KOPT-K1 (cell line): ENCODE data around the gene HHEX.
"Not testable (repeated sequence)": the region's sequence is repeated elsewhere in the genome, so short reads cannot be mapped to it uniquely, and the experiment has no call there.

ENCODE experiments used
- H3K27ac ChIP-seq: fragments of 200-600 bp; sonication (generic); 2 replicates; pipeline ENCODE4 v1.5.1; 2016; ENCODE audit warnings: antibody characterized with exemption, mild to moderate bottlenecking, low read depth, low read length; ENCODE audit not compliant: poor library complexity, severe bottlenecking
- H3K36me3 ChIP-seq: fragments of 200-600 bp; sonication (generic); 2 replicates; pipeline ENCODE4 v1.5.1; 2017; ENCODE audit warnings: antibody characterized with exemption, mild to moderate bottlenecking, low read length, moderate library complexity; ENCODE audit not compliant: insufficient read depth
- H3K9me3 ChIP-seq: fragments of 200-600 bp; sonication (generic); 2 replicates; pipeline ENCODE4 v1.5.1; 2017; ENCODE audit warnings: antibody characterized with exemption, low read length, mild to moderate bottlenecking; ENCODE audit not compliant: insufficient read depth, poor library complexity, severe bottlenecking

Gene HHEX

GRCh38 chr10:92689663-92690210 lies at the start of gene HHEX:
TSS of gene HHEX (plus strand) at chr10:92689955. CDS start at chr10:92689987, 32 bp downstream.
- H3K9me3 ChIP-seq, result peaks cover 19% of the 10 kb centered on the region
- no peaks in the 10 kb centered on the region for H3K36me3 ChIP-seq
- no peak within 1 kb of the TSS for H3K27ac ChIP-seq

GRCh38 chr10:92640107-92640506 lies 49.6 kb upstream of the HHEX start:
- Histone ChIP-seq H3K9me3 (no peaks in the 10 kb centered on the region), H3K27ac (no peak overlapping the region), H3K36me3 (peaks cover 99% of the 10 kb centered on the region)

GRCh38 chr10:92641492-92641891 lies 48.3 kb upstream of the HHEX start:
- no peak overlapping the region for H3K27ac ChIP-seq
- H3K36me3 ChIP-seq, result peaks cover 99% of the 10 kb centered on the region
- no peaks in the 10 kb centered on the region for H3K9me3 ChIP-seq

- peaks cover 99% of the 10 kb centered on the region for H3K36me3 ChIP-seq
Observed at GRCh38 chr10:92644921-92645320, 44.8 kb upstream of the HHEX start.

GRCh38 chr10:92650864-92651263 lies 38.9 kb upstream of the HHEX start:
- not testable (repeated sequence) for H3K27ac ChIP-seq, H3K9me3 ChIP-seq
- peaks cover 100% of the 10 kb centered on the region for H3K36me3 ChIP-seq

More at GRCh38 chr10:92644921-92645320, 44.8 kb upstream of the HHEX start:
- no peaks in the 10 kb centered on the region for H3K9me3 ChIP-seq
- H3K27ac ChIP-seq, result no peak overlapping the region

- Histone ChIP-seq H3K27ac (no peak overlapping the region), H3K9me3 (no peaks in the 10 kb centered on the region), H3K36me3 (peaks cover 64% of the 10 kb centered on the region)
Observed at GRCh38 chr10:92655426-92655825, 34.3 kb upstream of the HHEX start.

- no peaks in the 10 kb centered on the region for H3K9me3 ChIP-seq
- peaks cover 54% of the 10 kb centered on the region for H3K36me3 ChIP-seq
- H3K27ac ChIP-seq, result no peak overlapping the region
Observed at GRCh38 chr10:92656266-92656961, 33.3 kb upstream of the HHEX start.

GRCh38 chr10:92657024-92657423 lies 32.7 kb upstream of the HHEX start:
- Histone ChIP-seq H3K27ac (no peak overlapping the region), H3K36me3 (peaks cover 48% of the 10 kb centered on the region), H3K9me3 (no peaks in the 10 kb centered on the region)

GRCh38 chr10:92662848-92663247 lies 26.9 kb upstream of the HHEX start:
- H3K27ac ChIP-seq, result no peak overlapping the region
- H3K9me3 ChIP-seq, result peaks cover 16% of the 10 kb centered on the region
- H3K36me3 ChIP-seq, result no peaks in the 10 kb centered on the region

GRCh38 chr10:92664322-92664721 lies 25.4 kb upstream of the HHEX start:
- Histone ChIP-seq H3K27ac (no peak overlapping the region), H3K9me3 (peaks cover 16% of the 10 kb centered on the region), H3K36me3 (no peaks in the 10 kb centered on the region)

- peaks cover 16% of the 10 kb centered on the region for H3K9me3 ChIP-seq
- H3K36me3 ChIP-seq, result no peaks in the 10 kb centered on the region
Observed at GRCh38 chr10:92667078-92667477, 22.7 kb upstream of the HHEX start.

GRCh38 chr10:92677708-92678107 lies 12.0 kb upstream of the HHEX start:
- Histone ChIP-seq H3K36me3 (no peaks in the 10 kb centered on the region), H3K9me3 (no peaks in the 10 kb centered on the region), H3K27ac (no peak overlapping the region)

More at GRCh38 chr10:92667078-92667477, 22.7 kb upstream of the HHEX start:
- H3K27ac ChIP-seq, result no peak overlapping the region

GRCh38 chr10:92678206-92678605 lies 11.5 kb upstream of the HHEX start:
- Histone ChIP-seq H3K9me3 (no peaks in the 10 kb centered on the region), H3K36me3 (no peaks in the 10 kb centered on the region), H3K27ac (no peak overlapping the region)

GRCh38 chr10:92681306-92681834 lies 8.4 kb upstream of the HHEX start:
- no peaks in the 10 kb centered on the region for H3K9me3 ChIP-seq
- H3K36me3 ChIP-seq, result no peaks in the 10 kb centered on the region
- H3K27ac ChIP-seq, result no peak overlapping the region

GRCh38 chr10:92688573-92688926 lies 1.2 kb upstream of the HHEX start:
- H3K36me3 ChIP-seq, result no peaks in the 10 kb centered on the region
- H3K27ac ChIP-seq, result no peak overlapping the region
- peaks cover 19% of the 10 kb centered on the region for H3K9me3 ChIP-seq
